GM21529 (cell line): Measurements from ENCODE around the gene EIF2D.

Experiments
- ATAC-seq: cut with Tn5 transposase; IDR thresholded peaks from one replicate; pipeline ENCODE4 v1.9.1; 2021; ENCODE audit not compliant: unreplicated experiment

Gene EIF2D

GRCh38 chr1:206573319-206573718 lies 38.9 kb downstream of the EIF2D start:
- ATAC-seq: no peak

- no peak for ATAC-seq
These were observed 39.4 kb downstream of the EIF2D start for GRCh38 chr1:206572835-206573234.

GRCh38 chr1:206570529-206570928 lies 41.7 kb downstream of the EIF2D start:
- no peak for ATAC-seq

- no peak for ATAC-seq
These were observed 42.7 kb downstream of the EIF2D start for GRCh38 chr1:206569556-206569955.

GRCh38 chr1:206568779-206569352 lies 43.4 kb downstream of the EIF2D start:
- no peak for ATAC-seq

- no peak for ATAC-seq
These were observed 44.0 kb downstream of the EIF2D start for GRCh38 chr1:206568256-206568655.

- ATAC-seq: no peak
These were observed 45.3 kb downstream of the EIF2D start for GRCh38 chr1:206566999-206567398.

- no peak for ATAC-seq
These were observed 46.3 kb downstream of the EIF2D start for GRCh38 chr1:206565995-206566394.

GRCh38 chr1:206563367-206564207 lies 48.7 kb downstream of the EIF2D start:
- ATAC-seq: peak; percentile 46

GRCh38 chr1:206560007-206560716 lies 52.1 kb downstream of the EIF2D start:
- no peak for ATAC-seq

GRCh38 chr1:206559672-206559995 lies 52.6 kb downstream of the EIF2D start:
- ATAC-seq: no peak

- no peak for ATAC-seq
These were observed 53.2 kb downstream of the EIF2D start for GRCh38 chr1:206558794-206559671.

GRCh38 chr1:206557636-206558473 lies 54.4 kb downstream of the EIF2D start:
- no peak for ATAC-seq

- peak; percentile 57 for ATAC-seq
These were observed 55.3 kb downstream of the EIF2D start for GRCh38 chr1:206556750-206557635.

- ATAC-seq: peak; percentile 30
These were observed 56.1 kb downstream of the EIF2D start for GRCh38 chr1:206556047-206556749.

- peak; percentile 20 for ATAC-seq
These were observed 56.8 kb downstream of the EIF2D start for GRCh38 chr1:206555473-206555935.

GRCh38 chr1:206554701-206555472 lies 57.4 kb downstream of the EIF2D start:
- no peak for ATAC-seq

GRCh38 chr1:206554211-206554610 lies 58.1 kb downstream of the EIF2D start:
- ATAC-seq: no peak
